BJ (cell line): Measurements from ENCODE around the gene RCN1. TPM values are rescaled to one million over a fixed set of nuclear protein-coding genes. Genes with fewer than 3 reads are reported as not detected.

Source experiments
- CTCF ChIA-PET: fragments of 350-600 bp; formaldehyde crosslinking; extraction: SDS; loops from one replicate; lab custom pipeline; 2021; ENCODE audit warnings: antibody characterized with exemption, inconsistent platforms; lab: Yijun Ruan, JAX
- POLR2A ChIA-PET: fragments of 300-600 bp; sonication (Branson Sonifier 250); formaldehyde crosslinking; extraction: SDS; loops from one replicate; lab custom pipeline; 2021; ENCODE audit warnings: antibody characterized with exemption; lab: Charles Lee
- DNase-seq: peaks from one replicate; pipeline ENCODE4 v3.0.0-alpha.2; 2011; ENCODE audit warnings: low read depth
- H3K27me3 ChIP-seq: 2 replicates; pipeline ENCODE4 v1.6.0; 2011; ENCODE audit warnings: low read length; ENCODE audit not compliant: control insufficient read depth, insufficient read depth
- H3K36me3 ChIP-seq: 2 replicates; pipeline ENCODE4 v1.5.1; 2011; ENCODE audit warnings: low read length; ENCODE audit not compliant: control insufficient read depth, insufficient read depth
- H3K4me3 ChIP-seq: 2 replicates; pipeline ENCODE4 v1.5.1; 2011; ENCODE audit warnings: low read depth, mild to moderate bottlenecking, control low read depth, low read length
- polyA plus RNA-seq: library from polyadenylated mRNA; depleted of rRNA; stranded (reverse); fragments of >200 nt; gene quantifications from 2 replicates; pipeline ENCODE4 v1.2.3, GENCODE V29; 2011
- TF ChIP-seq, protein P1 (sequence below): IDR thresholded peaks from 2 replicates; pipeline ENCODE4 v1.5.1; 2011; ENCODE audit warnings: low read depth, mild to moderate bottlenecking, control low read depth, inconsistent platforms, low read length, moderate library complexity; ENCODE audit not compliant: insufficient read depth

Gene RCN1
- polyA plus RNA-seq, 1 experiment, result 131 TPM

DNA sequence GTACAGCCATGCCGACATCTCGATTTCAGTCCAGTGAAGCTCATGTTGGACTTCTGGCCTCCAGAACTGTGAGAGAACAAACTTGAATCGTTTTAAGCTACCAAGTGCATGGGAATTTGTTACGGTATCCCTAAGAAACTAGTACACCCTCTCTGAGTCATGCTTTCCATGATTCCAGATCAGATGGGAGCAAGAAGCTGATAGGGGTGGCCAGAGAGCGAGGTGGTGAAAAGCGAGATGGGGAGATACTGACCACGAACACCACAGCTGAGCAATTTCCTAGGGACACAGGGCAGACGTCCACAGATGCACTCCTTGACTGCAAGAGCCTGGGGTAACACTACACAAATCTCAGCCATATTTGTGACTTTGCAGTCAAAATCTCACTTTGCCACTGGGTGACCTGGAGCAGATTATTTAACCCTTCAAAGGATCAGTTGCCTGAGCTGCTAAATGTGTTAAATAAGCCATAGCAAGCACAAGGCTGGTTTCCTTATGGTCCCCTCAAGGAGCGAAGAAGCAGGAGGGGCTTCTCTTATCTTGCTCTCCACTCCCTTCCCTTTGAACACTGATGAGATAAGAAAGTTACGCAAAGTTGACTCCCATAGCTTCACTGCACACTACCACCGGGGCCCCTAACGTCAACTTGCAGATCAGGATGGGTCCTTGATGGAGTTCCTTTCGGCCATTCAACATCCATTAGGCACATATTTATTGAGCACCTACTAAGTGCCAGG lies 22.6 kb upstream of the RCN1 start:
- POLR2A ChIA-PET, result no interaction called here

DNA sequence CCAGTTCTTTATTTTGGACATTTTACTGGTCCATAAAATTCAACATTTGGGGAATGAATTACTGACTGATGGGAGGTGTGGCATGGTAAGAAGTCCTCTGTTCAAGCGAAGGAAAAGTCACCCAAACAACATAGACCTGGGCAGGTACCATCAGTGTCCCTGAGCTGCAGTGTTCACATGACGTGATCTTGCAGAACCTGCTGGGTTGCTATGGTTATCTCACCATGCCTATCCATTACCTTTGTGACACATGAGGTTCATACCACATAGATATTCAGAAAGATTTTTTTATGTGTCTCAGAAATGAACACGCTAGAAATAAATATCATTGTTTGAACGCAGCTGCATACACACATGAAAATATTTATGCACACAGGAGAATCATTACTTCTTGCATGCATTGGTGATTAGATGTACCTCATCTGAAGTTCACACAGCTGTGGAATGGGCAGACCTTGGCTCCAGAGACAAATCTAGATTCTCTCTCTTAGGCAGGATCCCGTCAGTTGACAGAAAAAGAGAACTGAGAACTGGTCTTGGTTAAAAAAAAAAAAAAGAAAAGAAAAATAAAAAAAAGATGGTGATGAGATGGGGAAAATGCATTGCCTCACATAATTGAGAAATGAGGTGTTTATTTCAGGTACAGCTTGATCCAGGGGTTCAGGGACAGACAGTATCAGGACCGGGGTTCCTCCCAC lies 21.4 kb upstream of the RCN1 start:
- TF ChIP-seq, protein P1, sequence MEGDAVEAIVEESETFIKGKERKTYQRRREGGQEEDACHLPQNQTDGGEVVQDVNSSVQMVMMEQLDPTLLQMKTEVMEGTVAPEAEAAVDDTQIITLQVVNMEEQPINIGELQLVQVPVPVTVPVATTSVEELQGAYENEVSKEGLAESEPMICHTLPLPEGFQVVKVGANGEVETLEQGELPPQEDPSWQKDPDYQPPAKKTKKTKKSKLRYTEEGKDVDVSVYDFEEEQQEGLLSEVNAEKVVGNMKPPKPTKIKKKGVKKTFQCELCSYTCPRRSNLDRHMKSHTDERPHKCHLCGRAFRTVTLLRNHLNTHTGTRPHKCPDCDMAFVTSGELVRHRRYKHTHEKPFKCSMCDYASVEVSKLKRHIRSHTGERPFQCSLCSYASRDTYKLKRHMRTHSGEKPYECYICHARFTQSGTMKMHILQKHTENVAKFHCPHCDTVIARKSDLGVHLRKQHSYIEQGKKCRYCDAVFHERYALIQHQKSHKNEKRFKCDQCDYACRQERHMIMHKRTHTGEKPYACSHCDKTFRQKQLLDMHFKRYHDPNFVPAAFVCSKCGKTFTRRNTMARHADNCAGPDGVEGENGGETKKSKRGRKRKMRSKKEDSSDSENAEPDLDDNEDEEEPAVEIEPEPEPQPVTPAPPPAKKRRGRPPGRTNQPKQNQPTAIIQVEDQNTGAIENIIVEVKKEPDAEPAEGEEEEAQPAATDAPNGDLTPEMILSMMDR, result no peak
- H3K27me3 ChIP-seq, result peaks cover 30% of the 10 kb centered on the region
- CTCF ChIA-PET, result interaction anchor here (3.3 kb wide), 1 partner anchor 16 kb away, joined by 33 read pairs; no protein-coding TSS in a partner anchor
- H3K36me3 ChIP-seq, result no peaks in the 10 kb centered on the region
- no peak overlapping the region for H3K4me3 ChIP-seq
- DNase-seq, result no peak
- POLR2A ChIA-PET, result no interaction called here

More for the DNA sequence above, 22.6 kb upstream of the RCN1 start:
- DNase-seq, result no peak
- peaks cover 30% of the 10 kb centered on the region for H3K27me3 ChIP-seq
- H3K36me3 ChIP-seq, result no peaks in the 10 kb centered on the region
- H3K4me3 ChIP-seq, result no peak overlapping the region
- TF ChIP-seq, protein P1, result no peak
- CTCF ChIA-PET, result interaction anchor here (0.9 to 2.8 kb wide), 2 partner anchors 13 to 16 kb away, joined by 4 to 23 read pairs; no protein-coding TSS in a partner anchor

DNA sequence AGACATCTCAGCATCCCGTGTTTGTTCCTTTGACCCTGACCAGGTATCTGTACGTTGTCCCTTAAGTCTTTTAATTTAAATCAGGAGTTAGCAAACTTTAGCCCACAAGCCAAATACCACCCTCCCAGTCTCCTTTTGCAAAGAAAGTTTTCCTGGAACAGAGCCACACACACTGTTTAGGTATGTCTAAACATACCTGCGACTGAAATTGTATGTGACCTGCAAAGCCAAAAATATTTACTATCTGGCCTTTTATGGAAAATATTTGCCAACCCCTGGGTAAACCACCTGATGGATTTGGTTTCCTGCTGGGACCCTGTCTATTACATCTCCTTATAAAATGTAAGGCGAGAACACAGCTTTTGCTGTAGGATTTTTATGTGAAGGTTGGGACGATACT lies 20.2 kb upstream of the RCN1 start:
- ChIA-PET CTCF (interaction anchor here (1.6 to 3.3 kb wide), 4 partner anchors 8 to 79 kb away, joined by 5 to 33 read pairs (median 8); no protein-coding TSS in a partner anchor), POLR2A (no interaction called here)
- TF ChIP-seq, protein P1, result no peak
- no peaks in the 10 kb centered on the region for H3K36me3 ChIP-seq
- peaks cover 22% of the 10 kb centered on the region for H3K27me3 ChIP-seq
- no peak overlapping the region for H3K4me3 ChIP-seq
- no peak for DNase-seq

DNA sequence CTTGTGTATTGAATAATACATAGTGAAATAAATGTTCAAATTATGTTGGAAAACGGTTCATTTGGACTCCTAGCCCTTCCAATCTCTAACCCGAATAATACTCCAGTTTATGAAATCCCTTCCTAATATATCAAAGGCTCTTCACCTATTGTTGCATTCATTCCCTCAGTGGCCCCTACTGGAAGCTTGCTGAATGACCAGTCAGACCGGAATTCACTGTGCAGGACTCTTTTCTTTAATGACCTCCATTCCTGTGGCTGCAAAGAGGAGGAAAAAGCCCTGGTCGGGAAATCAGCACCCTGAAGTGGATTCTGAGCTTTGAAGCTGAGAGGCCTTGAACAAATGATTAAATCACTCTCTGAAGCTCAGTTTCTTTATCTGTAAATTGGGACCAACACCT lies 19.1 kb upstream of the RCN1 start:
- POLR2A ChIA-PET, result no interaction called here
- no peak for DNase-seq
- peaks cover 20% of the 10 kb centered on the region for H3K27me3 ChIP-seq
- CTCF ChIA-PET, result interaction anchor here (0.6 to 3.3 kb wide), 15 partner anchors 9 to 809 kb away, joined by 3 to 33 read pairs (median 4); partner anchors contain the start of gene RCN1
- TF ChIP-seq, protein P1, result peak; percentile 70
- H3K36me3 ChIP-seq, result no peaks in the 10 kb centered on the region
- no peak overlapping the region for H3K4me3 ChIP-seq

- Histone ChIP-seq H3K27me3 (peaks cover 17% of the 10 kb centered on the region), H3K4me3 (no peak overlapping the region), H3K36me3 (no peaks in the 10 kb centered on the region)
- POLR2A ChIA-PET, result no interaction called here
- CTCF ChIA-PET, result interaction anchor here (2.3 kb wide), 1 partner anchor 104 kb away, joined by 9 read pairs; no protein-coding TSS in a partner anchor
- TF ChIP-seq, protein P1, result no peak
- DNase-seq, result no peak
Observed at GRCh38 chr11:32072872-32073643, 17.8 kb upstream of the RCN1 start.
